HG03442 (cell line): ENCODE data around the gene HMCN2.

Experiments
- ATAC-seq: cut with Tn5 transposase; IDR thresholded peaks from one replicate; pipeline ENCODE4 v1.9.1; 2021; ENCODE audit warnings: mild to moderate bottlenecking, moderate library complexity; ENCODE audit not compliant: unreplicated experiment

Gene HMCN2

DNA sequence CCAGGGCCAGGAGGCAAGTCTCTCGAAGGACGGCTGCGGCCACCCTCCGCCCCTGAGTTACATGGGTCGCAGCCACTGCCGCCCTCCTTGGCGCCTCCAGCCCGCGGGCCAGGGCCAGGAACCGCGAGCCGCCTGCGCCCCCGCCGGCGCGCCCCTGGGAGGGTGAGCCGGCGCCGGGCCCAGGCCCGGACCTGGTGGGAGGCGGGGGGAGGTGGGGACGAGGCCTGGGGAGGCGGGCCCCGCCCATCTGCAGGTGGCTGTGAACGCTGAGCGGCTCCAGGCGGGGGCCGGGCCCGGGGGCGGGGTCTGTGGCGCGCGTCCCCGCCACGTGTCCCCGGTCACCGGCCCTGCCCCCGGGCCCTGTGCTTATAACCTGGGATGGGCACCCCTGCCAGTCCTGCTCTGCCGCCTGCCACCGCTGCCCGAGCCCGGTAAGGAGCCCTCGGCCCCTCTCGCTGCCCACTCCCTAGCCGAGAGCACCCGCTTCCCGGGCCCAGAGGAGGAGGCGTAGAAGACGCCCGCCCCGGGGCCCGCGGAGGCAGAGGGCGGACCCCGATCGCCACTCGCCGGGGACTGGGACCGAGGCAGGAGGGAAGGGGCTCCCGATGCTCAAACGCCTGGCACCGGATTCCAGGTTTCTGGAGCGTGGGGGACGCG lies 179.1 kb downstream of the HMCN2 start, which contains the start of gene ASS1:
Gene ASS1 (plus strand): TSS at position 397 of the 657 bp plus-strand sequence. CDS start 7,268 bp downstream, outside the sequence.
- no peak for ATAC-seq

GRCh38 chr9:130445268-130445983 lies 179.9 kb downstream of the HMCN2 start:
- ATAC-seq = no peak

DNA sequence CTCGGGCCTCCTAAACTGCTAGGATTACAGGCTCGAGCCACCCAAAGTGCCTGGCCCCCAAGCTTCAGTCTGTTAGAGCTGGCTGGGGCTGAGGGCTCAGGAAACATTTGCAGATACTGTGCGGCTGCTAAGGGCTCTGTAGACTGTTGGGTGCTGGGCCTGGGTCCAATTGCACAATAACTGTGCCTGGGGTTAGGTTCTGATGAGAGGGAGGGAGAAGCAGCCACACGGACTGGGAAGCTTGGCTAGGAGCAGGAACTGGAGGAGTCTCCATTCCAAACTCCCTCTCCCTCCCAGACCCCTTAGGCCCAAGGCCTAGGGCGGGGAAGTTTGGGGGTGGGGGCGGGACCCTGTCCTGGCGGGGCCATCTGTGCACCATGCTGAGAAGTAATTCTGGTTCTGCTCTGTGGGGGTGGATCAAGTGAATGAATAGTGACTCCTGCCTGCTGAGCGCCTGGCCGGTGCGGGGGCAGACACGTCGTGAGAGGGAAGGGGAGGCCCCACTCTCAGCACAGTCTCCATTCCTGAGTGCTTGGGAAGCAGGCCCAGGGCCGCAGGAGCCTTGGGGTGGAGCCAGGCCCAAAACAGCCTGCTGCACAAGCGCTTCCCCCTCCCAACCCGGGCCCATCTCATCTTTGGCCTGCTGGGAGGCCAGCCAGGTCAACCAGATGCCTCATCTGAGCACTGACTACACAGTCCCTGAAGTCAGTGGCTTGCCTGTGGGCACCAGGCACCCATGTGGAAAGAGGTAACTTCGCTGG lies 180.7 kb downstream of the HMCN2 start:
- no peak for ATAC-seq

DNA sequence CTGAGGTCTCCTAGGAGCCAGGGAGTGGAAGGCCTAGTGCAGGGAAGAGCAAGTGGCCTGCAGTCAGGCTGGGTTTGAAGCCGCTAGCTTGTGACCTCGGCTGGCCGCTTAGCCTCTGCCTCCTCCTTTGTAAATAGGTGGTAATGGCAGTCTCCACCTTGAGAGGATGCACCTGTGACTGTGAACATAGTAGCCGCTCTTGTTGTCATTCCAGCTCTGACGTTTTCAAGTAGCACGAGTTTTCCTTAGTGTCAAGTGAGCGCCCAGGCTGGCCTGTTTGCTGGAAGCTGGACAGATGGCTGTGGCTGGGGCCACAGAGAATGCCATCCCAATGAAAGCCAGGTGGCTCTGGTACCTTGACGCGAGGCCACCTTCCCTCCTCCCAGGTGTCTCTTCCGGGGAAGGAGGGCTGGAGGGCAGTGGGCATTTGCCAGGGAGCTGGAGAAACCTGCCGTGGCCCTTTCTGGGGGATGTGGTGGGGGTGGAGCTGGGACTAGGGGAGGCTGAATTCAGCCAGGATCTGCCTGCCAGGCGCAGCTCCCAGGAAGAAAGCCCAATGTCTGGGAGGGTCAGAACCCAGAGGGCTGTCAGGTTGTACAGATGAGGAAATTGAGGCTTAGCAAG lies 181.7 kb downstream of the HMCN2 start:
- no peak for ATAC-seq

- ATAC-seq = no peak
Observed at GRCh38 chr9:130448035-130448624, 182.6 kb downstream of the HMCN2 start.

- no peak for ATAC-seq
Observed at GRCh38 chr9:130448771-130449603, 183.4 kb downstream of the HMCN2 start.

DNA sequence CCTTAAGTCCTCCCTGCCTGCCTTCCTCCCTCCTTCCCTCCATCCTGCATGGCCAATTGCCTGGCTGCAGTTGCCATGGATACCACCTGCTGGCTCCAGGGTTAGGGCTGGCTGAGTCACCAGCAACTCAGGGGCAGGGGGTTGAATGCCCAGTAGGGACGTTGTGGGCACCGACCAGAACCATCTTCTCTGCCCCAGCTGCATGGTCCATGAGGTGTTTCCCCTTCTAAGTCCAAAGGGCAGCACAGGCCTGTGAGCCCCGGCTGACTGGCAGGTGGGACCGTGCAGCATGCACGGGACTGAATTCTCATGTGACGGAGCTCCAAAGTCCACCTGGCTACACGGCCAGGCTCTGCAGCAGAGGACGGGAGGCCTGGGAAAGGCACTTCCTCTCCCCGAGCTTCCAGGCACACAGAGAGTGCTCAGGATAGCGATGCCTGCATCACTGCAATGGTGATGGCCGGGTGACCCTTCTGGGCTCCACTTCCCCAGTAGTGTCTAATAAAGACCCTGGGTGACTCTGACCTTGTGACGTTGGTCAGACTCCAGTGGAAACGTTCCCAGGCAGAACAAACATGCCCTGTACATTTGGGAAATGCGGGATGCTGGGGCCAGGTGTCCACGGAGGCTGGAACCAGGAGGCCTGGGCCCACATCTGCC lies 184.9 kb downstream of the HMCN2 start:
- no peak for ATAC-seq

DNA sequence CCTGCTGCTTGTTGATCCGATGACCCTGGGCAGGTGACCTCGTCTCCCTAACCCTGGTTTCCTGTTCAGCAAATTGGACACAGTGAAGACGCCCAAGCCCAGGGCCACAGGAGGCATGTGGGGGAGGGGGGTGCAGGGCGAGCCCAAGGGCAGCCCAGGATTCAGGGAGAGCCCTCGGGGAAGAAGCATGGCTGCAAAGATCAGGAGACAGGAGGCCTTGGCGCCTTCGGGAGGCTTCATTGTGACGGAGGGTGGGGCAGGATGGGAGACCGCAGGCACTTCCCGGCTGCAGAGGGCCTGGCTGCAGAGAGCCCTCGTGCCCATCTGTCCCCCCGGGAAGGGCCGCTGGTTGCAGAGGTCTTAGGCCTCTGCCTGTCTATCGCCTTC lies 185.4 kb downstream of the HMCN2 start:
- ATAC-seq = no peak

- no peak for ATAC-seq
Observed at GRCh38 chr9:130451509-130452388, 186.2 kb downstream of the HMCN2 start.

DNA sequence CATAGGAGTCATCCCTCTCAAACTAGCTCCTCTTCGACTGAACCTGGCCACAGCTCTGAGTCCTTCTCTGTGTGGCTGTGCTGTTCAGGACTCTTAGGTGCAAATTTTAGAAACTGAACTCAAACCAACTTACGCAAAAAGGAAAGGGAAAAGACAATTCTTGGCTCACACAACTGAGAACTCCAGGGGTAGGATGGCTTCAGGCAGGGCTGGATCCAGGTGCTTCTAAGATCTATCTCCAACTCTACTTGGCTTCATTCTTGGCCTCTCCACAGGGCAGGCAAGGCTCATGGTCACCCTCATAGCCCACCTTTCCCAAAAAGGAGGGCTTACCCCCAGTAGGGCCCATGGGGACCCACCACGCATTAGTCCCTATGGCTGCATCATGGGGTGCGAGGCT lies 187.3 kb downstream of the HMCN2 start:
- ATAC-seq = no peak

DNA sequence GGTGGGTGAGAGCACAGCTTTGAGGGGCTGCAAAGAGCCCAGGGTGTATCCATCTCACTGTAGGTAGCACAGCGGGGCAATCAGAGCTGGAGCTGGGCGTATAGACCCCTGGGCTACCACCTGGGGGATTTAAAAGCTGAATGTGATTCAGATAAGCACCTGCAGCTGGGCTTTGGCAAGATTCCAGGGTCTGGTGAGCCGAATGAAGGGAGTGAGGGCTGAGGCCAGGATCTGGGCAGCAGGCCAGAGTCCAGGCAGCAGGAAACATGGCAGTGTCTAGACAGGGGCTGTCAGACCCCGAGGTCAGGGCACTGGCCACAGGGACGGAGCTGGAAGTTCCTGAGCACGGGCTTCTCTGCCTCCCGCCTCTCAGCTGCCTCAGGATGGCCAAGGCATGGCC lies 187.9 kb downstream of the HMCN2 start:
- ATAC-seq = no peak

- ATAC-seq = no peak
Observed at GRCh38 chr9:130454096-130454811, 188.7 kb downstream of the HMCN2 start.

- ATAC-seq = no peak
Observed at GRCh38 chr9:130454812-130455325, 189.3 kb downstream of the HMCN2 start.

- no peak for ATAC-seq
Observed at GRCh38 chr9:130458027-130458803, 192.7 kb downstream of the HMCN2 start.

- no peak for ATAC-seq
Observed at GRCh38 chr9:130458804-130459067, 193.2 kb downstream of the HMCN2 start.

DNA sequence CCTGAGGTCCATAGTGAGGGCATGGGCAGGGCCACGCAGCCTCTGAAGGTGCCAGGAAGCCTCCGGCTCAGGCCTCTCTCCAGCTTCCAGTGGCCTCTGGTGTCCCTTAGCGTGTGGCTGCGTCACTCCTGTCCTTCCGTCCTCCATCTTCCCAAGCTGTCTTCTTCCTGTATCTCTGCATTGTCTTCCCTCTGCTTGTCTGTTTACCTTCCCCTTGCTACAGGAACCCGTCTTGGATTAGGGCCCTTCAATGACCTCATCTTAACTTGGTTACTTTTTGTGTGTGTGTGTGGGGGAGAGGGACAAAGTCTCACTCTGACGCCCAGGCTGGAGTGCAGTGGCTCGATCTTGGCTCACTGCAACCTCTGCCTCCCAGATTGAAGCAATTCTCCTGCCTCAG lies 193.6 kb downstream of the HMCN2 start:
- ATAC-seq = no peak

DNA sequence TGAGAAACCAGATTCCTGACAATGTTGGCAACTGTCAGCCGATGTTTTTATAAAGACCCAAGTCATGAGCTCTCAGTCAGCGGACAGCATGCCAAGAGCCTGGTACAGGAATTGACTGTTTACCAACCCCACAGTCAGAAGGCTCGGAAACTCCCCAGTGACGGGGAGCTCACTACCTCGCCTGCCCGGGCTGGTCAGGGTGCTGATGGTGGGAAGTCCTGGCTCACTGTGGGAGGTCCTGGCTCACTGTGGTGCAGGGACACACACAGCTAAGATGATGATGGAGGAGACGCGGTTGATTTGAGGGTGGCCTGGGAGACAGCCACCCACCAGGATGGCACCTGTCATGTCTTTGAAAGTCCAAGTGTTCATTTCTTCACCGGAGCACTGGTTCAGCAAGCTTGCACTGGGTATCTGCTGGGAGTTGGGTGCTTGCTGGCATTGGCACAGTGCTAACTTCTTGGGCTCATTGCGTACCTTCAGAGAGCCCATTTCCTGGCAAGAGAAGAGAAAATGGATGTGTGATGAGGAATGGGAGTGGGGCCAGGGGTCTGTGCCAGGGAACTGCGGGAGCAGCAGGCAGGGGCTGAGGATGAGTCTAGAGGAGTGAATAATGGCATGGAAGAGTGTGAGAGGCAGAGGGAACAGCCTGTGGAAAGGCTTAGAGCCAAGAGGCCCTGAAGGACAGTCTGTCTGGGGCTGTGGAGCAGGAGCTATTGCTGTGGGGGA lies 194.5 kb downstream of the HMCN2 start:
- no peak for ATAC-seq
